Transverse colon (tissue), 4 donors: ENCODE measurements around the gene KCNJ10.

Experiments
- EP300 ChIP-seq: sonication (generic); formaldehyde crosslinking; IDR thresholded peaks from one replicate; pipeline ENCODE4 v1.6.1; 2017; ENCODE audit warnings: antibody characterized with exemption, low read depth
- POLR2A ChIP-seq: fragments of 450-650 bp; IDR thresholded peaks from one replicate; pipeline ENCODE4 v1.6.1; 2016; ENCODE audit warnings: antibody characterized with exemption, mild to moderate bottlenecking, moderate library complexity
- POLR2AphosphoS5 ChIP-seq, 3 donors: sonication (generic); formaldehyde crosslinking; IDR thresholded peaks; one replicate each; pipeline ENCODE4 v1.6.1; 2016; ENCODE audit warnings: antibody characterized with exemption in 3 of 3
- TF ChIP-seq, protein P1 (sequence below), 5 experiments: fragments of 200-600 bp in 3 of 5; fragments of 450-650 bp in 2 of 5; sonication (generic) in 3 of 5; IDR thresholded peaks; 1 replicate in 2 of 5; 2 replicates in 3 of 5; pipeline ENCODE4 v1.5.1; 2016 to 2017; ENCODE audit warnings: antibody characterized with exemption in 5 of 5, inconsistent platforms in 3 of 5, mild to moderate bottlenecking in 2 of 5, moderate library complexity in 1 of 5

- TF ChIP-seq, protein P1, sequence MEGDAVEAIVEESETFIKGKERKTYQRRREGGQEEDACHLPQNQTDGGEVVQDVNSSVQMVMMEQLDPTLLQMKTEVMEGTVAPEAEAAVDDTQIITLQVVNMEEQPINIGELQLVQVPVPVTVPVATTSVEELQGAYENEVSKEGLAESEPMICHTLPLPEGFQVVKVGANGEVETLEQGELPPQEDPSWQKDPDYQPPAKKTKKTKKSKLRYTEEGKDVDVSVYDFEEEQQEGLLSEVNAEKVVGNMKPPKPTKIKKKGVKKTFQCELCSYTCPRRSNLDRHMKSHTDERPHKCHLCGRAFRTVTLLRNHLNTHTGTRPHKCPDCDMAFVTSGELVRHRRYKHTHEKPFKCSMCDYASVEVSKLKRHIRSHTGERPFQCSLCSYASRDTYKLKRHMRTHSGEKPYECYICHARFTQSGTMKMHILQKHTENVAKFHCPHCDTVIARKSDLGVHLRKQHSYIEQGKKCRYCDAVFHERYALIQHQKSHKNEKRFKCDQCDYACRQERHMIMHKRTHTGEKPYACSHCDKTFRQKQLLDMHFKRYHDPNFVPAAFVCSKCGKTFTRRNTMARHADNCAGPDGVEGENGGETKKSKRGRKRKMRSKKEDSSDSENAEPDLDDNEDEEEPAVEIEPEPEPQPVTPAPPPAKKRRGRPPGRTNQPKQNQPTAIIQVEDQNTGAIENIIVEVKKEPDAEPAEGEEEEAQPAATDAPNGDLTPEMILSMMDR (IDR thresholded peaks at IDR 0.05) = no peak
- TF ChIP-seq POLR2A (no peak), POLR2AphosphoS5 (IDR thresholded peaks at IDR 0.05) (no peak), EP300 (no peak)
Observed at GRCh38 chr1:160045653-160046052, 24.3 kb downstream of the KCNJ10 start.
